ENCODE results near the gene SORCS1.

The SORCS1 gene

DNA sequence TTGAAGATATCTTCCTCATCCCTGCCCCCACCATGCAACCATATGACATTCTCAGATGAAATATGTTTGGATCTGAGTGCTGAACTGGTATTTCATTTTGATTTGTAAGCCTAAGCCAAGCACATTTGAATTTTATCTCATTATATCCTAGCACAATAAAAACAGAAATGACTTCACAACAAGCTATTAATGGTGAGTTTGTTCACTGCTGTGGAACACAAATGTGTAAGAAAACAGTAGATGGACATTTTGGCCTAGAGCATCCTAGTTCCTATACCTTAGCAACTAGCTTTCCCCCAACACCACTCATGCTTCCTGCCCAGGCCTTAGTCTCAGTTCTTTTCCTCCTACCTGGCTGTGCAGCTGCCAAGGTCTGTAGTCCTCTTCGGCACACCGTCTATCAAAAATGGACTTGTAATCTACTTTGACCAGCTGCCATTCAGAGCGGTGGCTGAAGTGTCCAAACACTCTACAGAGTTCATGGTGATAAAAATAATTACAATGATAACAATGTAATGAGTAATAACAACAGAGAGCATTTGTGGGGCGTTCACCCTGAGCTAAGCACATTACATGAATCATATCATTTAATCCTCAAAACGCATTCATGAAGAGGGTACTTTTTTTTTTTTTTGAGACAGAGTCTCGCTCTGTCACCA is 491.9 kb downstream of the SORCS1 start (continued):
- TF ChIP-seq, protein P1, sequence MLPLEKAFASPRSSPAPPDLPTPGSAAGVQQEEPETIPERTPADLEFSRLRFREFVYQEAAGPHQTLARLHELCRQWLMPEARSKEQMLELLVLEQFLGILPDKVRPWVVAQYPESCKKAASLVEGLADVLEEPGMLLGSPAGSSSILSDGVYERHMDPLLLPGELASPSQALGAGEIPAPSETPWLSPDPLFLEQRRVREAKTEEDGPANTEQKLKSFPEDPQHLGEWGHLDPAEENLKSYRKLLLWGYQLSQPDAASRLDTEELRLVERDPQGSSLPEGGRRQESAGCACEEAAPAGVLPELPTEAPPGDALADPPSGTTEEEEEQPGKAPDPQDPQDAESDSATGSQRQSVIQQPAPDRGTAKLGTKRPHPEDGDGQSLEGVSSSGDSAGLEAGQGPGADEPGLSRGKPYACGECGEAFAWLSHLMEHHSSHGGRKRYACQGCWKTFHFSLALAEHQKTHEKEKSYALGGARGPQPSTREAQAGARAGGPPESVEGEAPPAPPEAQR (tag by site-specific recombination; IDR thresholded peaks at IDR 0.05) = no peak
- no peak for TF ChIP-seq ZNF629 (tag by site-specific recombination; IDR thresholded peaks at IDR 0.05)
- no peak for TF ChIP-seq ZNF830 (tag by site-specific recombination; IDR thresholded peaks at IDR 0.05; ENCODE audit: low read depth)
- no peak for TF ChIP-seq ZNF426 (tag by site-specific recombination; IDR thresholded peaks at IDR 0.05)
- no peak for TF ChIP-seq ZNF677 (tag by site-specific recombination; IDR thresholded peaks at IDR 0.05)
- TF ChIP-seq OVOL3 (tag by site-specific recombination; IDR thresholded peaks at IDR 0.05) = no peak
- no peak for TF ChIP-seq ZNF549 (tag by site-specific recombination; IDR thresholded peaks at IDR 0.05)
- TF ChIP-seq ZNF501 (tag by site-specific recombination; IDR thresholded peaks at IDR 0.05) = no peak
- TF ChIP-seq ZBTB17 (tag by site-specific recombination; IDR thresholded peaks at IDR 0.05) = no peak
- TF ChIP-seq, protein P2, sequence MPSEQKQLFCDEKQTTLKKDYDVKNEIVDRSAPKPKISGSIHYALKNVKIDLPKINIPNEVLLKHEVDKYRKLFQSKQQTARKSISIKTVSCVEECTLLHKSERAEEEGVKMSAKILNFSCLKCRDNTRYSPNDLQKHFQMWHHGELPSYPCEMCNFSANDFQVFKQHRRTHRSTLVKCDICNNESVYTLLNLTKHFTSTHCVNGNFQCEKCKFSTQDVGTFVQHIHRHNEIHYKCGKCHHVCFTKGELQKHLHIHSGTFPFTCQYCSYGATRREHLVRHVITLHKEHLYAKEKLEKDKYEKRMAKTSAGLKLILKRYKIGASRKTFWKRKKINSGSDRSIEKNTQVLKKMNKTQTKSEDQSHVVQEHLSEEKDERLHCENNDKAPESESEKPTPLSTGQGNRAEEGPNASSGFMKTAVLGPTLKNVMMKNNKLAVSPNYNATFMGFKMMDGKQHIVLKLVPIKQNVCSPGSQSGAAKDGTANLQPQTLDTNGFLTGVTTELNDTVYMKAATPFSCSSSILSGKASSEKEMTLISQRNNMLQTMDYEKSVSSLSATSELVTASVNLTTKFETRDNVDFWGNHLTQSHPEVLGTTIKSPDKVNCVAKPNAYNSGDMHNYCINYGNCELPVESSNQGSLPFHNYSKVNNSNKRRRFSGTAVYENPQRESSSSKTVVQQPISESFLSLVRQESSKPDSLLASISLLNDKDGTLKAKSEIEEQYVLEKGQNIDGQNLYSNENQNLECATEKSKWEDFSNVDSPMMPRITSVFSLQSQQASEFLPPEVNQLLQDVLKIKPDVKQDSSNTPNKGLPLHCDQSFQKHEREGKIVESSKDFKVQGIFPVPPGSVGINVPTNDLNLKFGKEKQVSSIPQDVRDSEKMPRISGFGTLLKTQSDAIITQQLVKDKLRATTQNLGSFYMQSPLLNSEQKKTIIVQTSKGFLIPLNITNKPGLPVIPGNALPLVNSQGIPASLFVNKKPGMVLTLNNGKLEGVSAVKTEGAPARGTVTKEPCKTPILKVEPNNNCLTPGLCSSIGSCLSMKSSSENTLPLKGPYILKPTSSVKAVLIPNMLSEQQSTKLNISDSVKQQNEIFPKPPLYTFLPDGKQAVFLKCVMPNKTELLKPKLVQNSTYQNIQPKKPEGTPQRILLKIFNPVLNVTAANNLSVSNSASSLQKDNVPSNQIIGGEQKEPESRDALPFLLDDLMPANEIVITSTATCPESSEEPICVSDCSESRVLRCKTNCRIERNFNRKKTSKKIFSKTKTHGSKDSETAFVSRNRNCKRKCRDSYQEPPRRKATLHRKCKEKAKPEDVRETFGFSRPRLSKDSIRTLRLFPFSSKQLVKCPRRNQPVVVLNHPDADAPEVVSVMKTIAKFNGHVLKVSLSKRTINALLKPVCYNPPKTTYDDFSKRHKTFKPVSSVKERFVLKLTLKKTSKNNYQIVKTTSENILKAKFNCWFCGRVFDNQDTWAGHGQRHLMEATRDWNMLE (tag by site-specific recombination; conservative IDR thresholded peaks at IDR 0.05; ENCODE audit: low read depth) = no peak

DNA sequence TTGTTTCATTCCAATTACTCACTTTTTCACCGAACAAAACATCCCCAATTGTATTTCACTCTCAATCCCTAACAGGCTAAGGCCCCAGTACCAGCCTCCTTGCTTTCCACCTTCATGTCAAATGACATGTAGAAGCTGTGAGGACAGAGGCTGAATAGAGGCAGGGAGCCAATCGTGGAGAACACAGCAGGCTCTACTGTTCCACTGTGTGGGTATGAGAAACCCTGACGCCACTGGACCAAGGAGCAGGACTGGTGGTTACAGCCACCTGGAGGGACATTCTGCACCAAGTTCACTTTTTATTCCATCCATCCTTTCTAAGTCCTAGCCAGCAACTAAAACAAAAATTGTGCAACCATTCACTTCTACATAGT is 502.8 kb downstream of the SORCS1 start:
- TF ChIP-seq, protein P3, sequence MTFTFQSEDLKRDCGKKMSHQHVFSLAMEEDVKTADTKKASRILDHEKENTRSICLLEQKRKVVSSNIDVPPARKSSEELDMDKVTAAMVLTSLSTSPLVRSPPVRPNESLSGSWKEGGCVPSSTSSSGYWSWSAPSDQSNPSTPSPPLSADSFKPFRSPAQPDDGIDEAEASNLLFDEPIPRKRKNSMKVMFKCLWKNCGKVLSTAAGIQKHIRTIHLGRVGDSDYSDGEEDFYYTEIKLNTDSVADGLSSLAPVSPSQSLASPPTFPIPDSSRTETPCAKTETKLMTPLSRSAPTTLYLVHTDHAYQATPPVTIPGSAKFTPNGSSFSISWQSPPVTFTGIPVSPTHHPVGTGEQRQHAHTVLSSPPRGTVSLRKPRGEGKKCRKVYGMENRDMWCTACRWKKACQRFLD (tag by site-specific recombination; IDR thresholded peaks at IDR 0.05) = no peak
- TF ChIP-seq ZXDB (tag by site-specific recombination; IDR thresholded peaks at IDR 0.05) (no peak), ZNF239 (tag by site-specific recombination; IDR thresholded peaks at IDR 0.05) (no peak), SCRT2 (tag by site-specific recombination; IDR thresholded peaks at IDR 0.05) (no peak), SP3 (tag by site-specific recombination; IDR thresholded peaks at IDR 0.05) (no peak), ZFP3 (tag by site-specific recombination; IDR thresholded peaks at IDR 0.05; ENCODE audit: low read depth) (no peak), ZNF302 (tag by site-specific recombination; IDR thresholded peaks at IDR 0.05; ENCODE audit: low read depth) (no peak), ZFP37 (tag by site-specific recombination; IDR thresholded peaks at IDR 0.05) (no peak)
- POLR2A ChIA-PET = no interaction called here

More for the DNA sequence above, 502.8 kb downstream of the SORCS1 start:
- Histone ChIP-seq H3K9me3 (ENCODE audit: control insufficient read depth, insufficient read depth, low read depth, low read length) (no peaks in the 10 kb centered on the region), H3K36me3 (ENCODE audit: control insufficient read depth in 2 of 2, insufficient read depth in 1 of 2, low read length in 2 of 2) (no peaks in the 10 kb centered on the region), H3K4me3 (ENCODE audit: low read depth, low read length) (no peak overlapping the region), H3K4me1 (ENCODE audit: control insufficient read depth, insufficient read depth, low read length) (no peaks in the 10 kb centered on the region), H3K27ac (ENCODE audit: extremely low read depth, low read depth, low read length) (no peak overlapping the region)
- CTCF ChIA-PET = no interaction called here

All from HEK293 (cell line).